GM19193 (cell line): ENCODE data around the gene CXCR5.

Source experiments
- POLR2A ChIP-seq: IDR thresholded peaks from 4 replicates; pipeline ENCODE4 v1.6.1; 2011; ENCODE audit not compliant: insufficient read depth, insufficient read length; ENCODE audit errors: extremely low read depth

CXCR5 gene

DNA sequence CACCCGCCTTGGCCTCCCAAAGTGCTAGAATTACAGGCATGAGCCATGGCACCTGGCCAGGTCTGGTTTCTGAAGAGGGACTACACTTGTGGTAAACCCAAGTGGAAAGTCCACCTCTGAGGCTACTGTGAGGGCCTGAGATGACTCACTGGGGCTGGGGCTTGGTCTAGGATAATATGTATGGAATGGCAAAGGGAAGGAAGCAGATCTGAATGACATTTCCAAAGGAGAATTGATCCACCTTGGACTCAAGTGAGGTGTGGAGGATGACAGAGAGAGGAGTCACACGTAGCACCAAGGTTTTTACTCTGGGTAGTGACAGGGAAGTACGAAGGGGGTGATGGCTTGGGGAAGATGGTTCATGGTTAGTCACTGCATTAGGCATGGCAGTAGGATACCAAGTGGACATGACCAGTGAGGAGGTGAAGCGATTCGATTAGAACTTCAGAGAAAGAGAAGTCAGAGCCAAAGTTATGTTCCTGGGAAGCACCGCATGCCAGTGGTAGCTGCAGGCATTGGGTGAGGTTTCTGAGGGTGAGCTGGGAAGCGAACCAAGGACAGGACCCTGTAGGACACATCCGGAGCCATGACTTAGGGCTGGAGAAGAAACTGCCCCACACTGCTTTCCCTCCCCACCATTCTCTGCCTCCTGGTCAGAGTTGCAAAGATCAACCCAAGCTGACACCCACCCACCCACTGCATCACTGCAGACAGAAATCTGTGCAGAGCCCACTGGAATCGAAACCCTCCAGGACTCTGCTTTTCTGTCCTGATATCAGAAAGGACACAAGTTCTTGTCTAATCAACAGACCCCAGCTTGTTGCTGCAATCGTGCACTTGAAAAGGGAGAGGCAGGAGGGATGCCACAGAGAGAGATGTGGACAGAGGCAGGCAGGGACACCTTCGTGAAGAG lies 55.1 kb downstream of the CXCR5 start:
- no peak for TF ChIP-seq POLR2A

- no peak for TF ChIP-seq POLR2A
Measured at GRCh38 chr11:118939404-118939915, 55.8 kb downstream of the CXCR5 start.

GRCh38 chr11:118939953-118940598 lies 56.4 kb downstream of the CXCR5 start:
- TF ChIP-seq POLR2A: no peak

- TF ChIP-seq POLR2A: no peak
Measured at GRCh38 chr11:118947091-118947490, 63.4 kb downstream of the CXCR5 start.
